GM23248 (cell line): ENCODE results near the gene PSMG3. TPM values are rescaled to one million over a fixed set of nuclear protein-coding genes. Genes with fewer than 3 reads are reported as not detected.

Experiments used
- DNase-seq: peaks from one replicate; pipeline ENCODE4 v3.0.0-alpha.2; 2015
- H2AFZ ChIP-seq: fragments of 200-600 bp; sonication (generic); 2 replicates; pipeline ENCODE4 v1.6.1; 2016; ENCODE audit warnings: antibody characterized with exemption
- H3F3A ChIP-seq: fragments of 200-600 bp; sonication (generic); 2 replicates; pipeline ENCODE4 v1.6.1; 2016; ENCODE audit warnings: mild to moderate bottlenecking, antibody characterized with exemption, mixed run types; ENCODE audit not compliant: insufficient read depth
- H3K27ac ChIP-seq: fragments of 200-600 bp; sonication (generic); 2 replicates; pipeline ENCODE4 v1.5.1; 2016; ENCODE audit warnings: mild to moderate bottlenecking
- H3K27me3 ChIP-seq: fragments of 200-600 bp; sonication (generic); replicated peaks from 2 replicates; pipeline ENCODE4 v1.6.1; 2016; ENCODE audit warnings: mild to moderate bottlenecking; ENCODE audit not compliant: insufficient read depth
- H3K36me3 ChIP-seq: fragments of 200-600 bp; sonication (generic); 2 replicates; pipeline ENCODE4 v1.6.1; 2016; ENCODE audit warnings: low read depth, mild to moderate bottlenecking
- H3K4me1 ChIP-seq: fragments of 200-600 bp; sonication (generic); 2 replicates; pipeline ENCODE4 v1.6.1; 2016; ENCODE audit warnings: mild to moderate bottlenecking; ENCODE audit not compliant: insufficient read depth
- H3K4me2 ChIP-seq: fragments of 200-600 bp; sonication (generic); one replicate; pipeline ENCODE4 v1.6.1; 2016; ENCODE audit warnings: mild to moderate bottlenecking; ENCODE audit not compliant: unreplicated experiment
- H3K4me3 ChIP-seq: fragments of 200-600 bp; sonication (generic); 2 replicates; pipeline ENCODE4 v1.5.1; 2016; ENCODE audit warnings: mild to moderate bottlenecking
- H3K79me2 ChIP-seq: fragments of 200-600 bp; sonication (generic); 2 replicates; pipeline ENCODE4 v1.6.1; 2016; ENCODE audit warnings: mild to moderate bottlenecking; ENCODE audit not compliant: insufficient read depth
- H3K9ac ChIP-seq: fragments of 200-600 bp; sonication (generic); 2 replicates; pipeline ENCODE4 v1.6.1; 2016; ENCODE audit warnings: mild to moderate bottlenecking
- H3K9me2 ChIP-seq: fragments of 200-600 bp; sonication (generic); 2 replicates; pipeline ENCODE4 v1.6.1; 2016; ENCODE audit warnings: mixed run types, mild to moderate bottlenecking, moderate library complexity; ENCODE audit not compliant: insufficient read depth
- H3K9me3 ChIP-seq: fragments of 200-600 bp; sonication (generic); one replicate; pipeline ENCODE4 v1.6.1; 2017; ENCODE audit warnings: low read depth
- H4K20me1 ChIP-seq: fragments of 200-600 bp; sonication (generic); 2 replicates; pipeline ENCODE4 v1.6.0; 2016; ENCODE audit not compliant: insufficient read depth
- EZH2 ChIP-seq: fragments of 200-600 bp; sonication (generic); IDR thresholded peaks from 2 replicates; pipeline ENCODE4 v1.6.1; 2018; ENCODE audit warnings: antibody characterized with exemption, mild to moderate bottlenecking; ENCODE audit not compliant: insufficient read depth, poor library complexity, severe bottlenecking
- EZH2phosphoT487 ChIP-seq: fragments of 200-600 bp; sonication (generic); IDR thresholded peaks from 2 replicates; pipeline ENCODE4 v1.6.1; 2018; ENCODE audit warnings: antibody characterized with exemption, moderate library complexity, mild to moderate bottlenecking, low read depth; ENCODE audit not compliant: insufficient read depth
- WGBS, 2 experiments: methylation state at CpG; one replicate each; pipeline ENCODE4 v1.1.6; 2015 to 2017; ENCODE audit warnings: low lambda C conversion rate in 2 of 2, low coverage in 1 of 2; ENCODE audit errors: missing lambda C conversion rate in 2 of 2; 5-methylcytosine and 5-hydroxymethylcytosine counted together
- in situ Hi-C: fragments of 300-500 bp; cut with MboI; formaldehyde crosslinking; loops from 2 replicates; pipeline ENCODE4 v1.15.0; 2020
- polyA plus RNA-seq: library from polyadenylated mRNA; unstranded; fragments of >200 nt; fragmentation: Nextera tagmentation; extraction: Ambion mirVana; gene quantifications from 2 replicates; pipeline ENCODE4 v1.2.1, GENCODE V29; 2016
- total RNA-seq: library from RNA; depleted of rRNA; stranded (reverse); fragments of >200 nt; shearing (Covaris generic); gene quantifications from 2 replicates; pipeline ENCODE4 v1.2.3, GENCODE V29; 2014

Gene PSMG3
- total and polyA plus RNA-seq, 2 experiments from 2014 or later: 28.3 to 58.1 TPM

GRCh38 chr7:1563981-1564602 is 5.7 kb downstream of the PSMG3 start:
- Histone ChIP-seq H4K20me1 (no peaks in the 10 kb centered on the region), H3K4me1 (peaks cover 37% of the 10 kb centered on the region), H3K27ac (peak overlapping the region; percentile 36), H3K9me2 (no peaks in the 10 kb centered on the region), H3K4me3 (no peak overlapping the region), H3K9me3 (no peaks in the 10 kb centered on the region), H3F3A (peaks cover 28% of the 10 kb centered on the region), H3K79me2 (peaks cover 9% of the 10 kb centered on the region), H3K4me2 (peak overlapping the region; percentile 65), H3K36me3 (no peaks in the 10 kb centered on the region), H3K27me3 (no peaks in the 10 kb centered on the region), H3K9ac (peak overlapping the region; percentile 61), H2AFZ (peak overlapping the region; percentile 45; the same call in 1 of the 2 replicates)
- no peak for DNase-seq
- 84 to 89% methylated on average over 14 to 15 of the region's 15 CpGs for WGBS, 2 experiments
- no peak for TF ChIP-seq EZH2phosphoT487
- no peak for TF ChIP-seq EZH2
- in situ Hi-C loops: no loop called here

GRCh38 chr7:1562597-1563051 is 7.2 kb downstream of the PSMG3 start:
- Histone ChIP-seq H3K9me3 (no peaks in the 10 kb centered on the region), H4K20me1 (no peaks in the 10 kb centered on the region), H3K4me3 (no peak overlapping the region), H3K9ac (no peak overlapping the region), H3K79me2 (0 out of 2 replicates have a peak, but pooled peaks cover 3% of the 10 kb centered on the region), H3K36me3 (no peaks in the 10 kb centered on the region), H3K27me3 (no peaks in the 10 kb centered on the region), H3K27ac (no peak overlapping the region), H2AFZ (no peak overlapping the region), H3K4me1 (peaks cover 24% of the 10 kb centered on the region), H3K4me2 (no peak overlapping the region), H3K9me2 (no peaks in the 10 kb centered on the region), H3F3A (peaks cover 21% of the 10 kb centered on the region)
- 85 to 90% methylated on average over 18 of the region's 18 CpGs for WGBS, 2 experiments
- in situ Hi-C loops: no loop called here
- no peak for DNase-seq
- TF ChIP-seq EZH2phosphoT487: no peak
- no peak for TF ChIP-seq EZH2

- in situ Hi-C loops: no loop called here
- TF ChIP-seq EZH2 (no peak), EZH2phosphoT487 (no peak)
- Histone ChIP-seq H3K9ac (no peak overlapping the region), H3K27me3 (no peaks in the 10 kb centered on the region), H4K20me1 (no peaks in the 10 kb centered on the region), H3K4me3 (no peak overlapping the region), H3K4me2 (no peak overlapping the region), H3K9me2 (no peaks in the 10 kb centered on the region), H3K4me1 (peaks cover 21% of the 10 kb centered on the region), H3K79me2 (0 out of 2 replicates have a peak, but pooled peaks cover 3% of the 10 kb centered on the region), H3K9me3 (no peaks in the 10 kb centered on the region), H3K27ac (no peak overlapping the region), H2AFZ (0 out of 2 replicates have a peak overlapping the region, but pooled peaks have one; percentile 38), H3F3A (peaks cover 20% of the 10 kb centered on the region), H3K36me3 (no peaks in the 10 kb centered on the region)
- DNase-seq: no peak
- WGBS, 2 experiments: 56% methylated on average over 16 of the region's 16 CpGs
Observed at GRCh38 chr7:1562116-1562515, 7.7 kb downstream of the PSMG3 start.

- 0 out of 2 replicates have a peak, but pooled peaks cover 3% of the 10 kb centered on the region for H3K79me2 ChIP-seq
- H3F3A ChIP-seq: peaks cover 13% of the 10 kb centered on the region; the same call in 1 of the 2 replicates
- TF ChIP-seq EZH2: no peak
- no peak for TF ChIP-seq EZH2phosphoT487
- peaks cover 13% of the 10 kb centered on the region for H3K4me1 ChIP-seq
- DNase-seq: no peak
- in situ Hi-C loops: no loop called here
- no peaks in the 10 kb centered on the region for H3K27me3 ChIP-seq
- no peak overlapping the region for H3K4me2 ChIP-seq
- H4K20me1 ChIP-seq: no peaks in the 10 kb centered on the region
- no peak overlapping the region for H3K9ac ChIP-seq
- H3K9me3 ChIP-seq: no peaks in the 10 kb centered on the region
- H3K9me2 ChIP-seq: no peaks in the 10 kb centered on the region
- no peaks in the 10 kb centered on the region for H3K36me3 ChIP-seq
- no peak overlapping the region for H2AFZ ChIP-seq
- H3K4me3 ChIP-seq: no peak overlapping the region
- no peak overlapping the region for H3K27ac ChIP-seq
- WGBS, 2 experiments: 72 to 80% methylated on average over 23 to 34 of the region's 34 CpGs
Observed at GRCh38 chr7:1561036-1561940, 8.5 kb downstream of the PSMG3 start.
